Aortic smooth muscle cell (primary cell): Measurements from ENCODE around the gene KIF22. TPM values are rescaled to one million over a fixed set of nuclear protein-coding genes. Genes with fewer than 3 reads are reported as not detected.

ENCODE experiments used
- total RNA-seq: library from RNA; depleted of rRNA; stranded (reverse); fragments of >200 nt; gene quantifications from 2 replicates; pipeline ENCODE4 v1.2.3, GENCODE V29; 2014

KIF22 gene
- total RNA-seq: 21.1 and 45.7 TPM in 2 replicates

DNA sequence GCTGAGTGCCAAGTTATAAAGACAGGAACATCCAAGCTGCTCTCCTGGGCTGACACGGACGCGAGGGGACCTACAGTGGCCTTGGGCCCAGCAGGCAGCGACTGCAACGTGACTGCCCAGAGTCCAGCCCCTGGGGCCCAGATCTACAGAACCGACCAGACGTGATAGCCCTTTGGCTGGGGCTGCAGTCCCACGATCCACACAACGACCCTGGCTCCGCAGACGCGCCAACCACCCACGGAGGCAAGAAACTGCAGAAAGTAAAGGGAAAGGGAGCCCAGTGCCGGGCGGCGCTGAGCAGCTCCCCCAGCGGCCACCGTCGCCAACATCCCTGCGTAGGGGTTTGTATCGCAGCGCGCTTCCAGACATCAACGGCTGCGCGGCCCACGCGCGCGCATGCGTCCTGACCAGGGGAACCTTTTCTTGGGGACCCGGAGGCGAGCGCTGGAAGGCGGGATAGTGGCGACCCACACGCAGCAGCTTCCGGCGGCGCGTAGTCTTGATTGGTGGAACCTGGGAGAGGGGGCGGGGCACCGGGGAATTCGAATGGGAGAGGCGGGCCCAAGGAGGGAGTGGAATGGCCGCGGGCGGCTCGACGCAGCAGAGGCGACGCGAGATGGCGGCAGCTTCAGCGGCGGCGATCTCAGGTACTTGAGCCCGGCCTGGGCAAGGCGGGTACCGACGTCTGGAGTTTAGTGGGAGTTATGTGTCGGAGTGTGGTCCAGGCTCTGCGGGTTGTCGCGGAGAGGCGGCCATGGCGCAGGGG is at the start of gene KIF22:
Gene KIF22, plus strand, starts transcription at position 569 of the 766 bp plus-strand sequence. Its CDS starts 9 bp downstream, at position 578.

DNA sequence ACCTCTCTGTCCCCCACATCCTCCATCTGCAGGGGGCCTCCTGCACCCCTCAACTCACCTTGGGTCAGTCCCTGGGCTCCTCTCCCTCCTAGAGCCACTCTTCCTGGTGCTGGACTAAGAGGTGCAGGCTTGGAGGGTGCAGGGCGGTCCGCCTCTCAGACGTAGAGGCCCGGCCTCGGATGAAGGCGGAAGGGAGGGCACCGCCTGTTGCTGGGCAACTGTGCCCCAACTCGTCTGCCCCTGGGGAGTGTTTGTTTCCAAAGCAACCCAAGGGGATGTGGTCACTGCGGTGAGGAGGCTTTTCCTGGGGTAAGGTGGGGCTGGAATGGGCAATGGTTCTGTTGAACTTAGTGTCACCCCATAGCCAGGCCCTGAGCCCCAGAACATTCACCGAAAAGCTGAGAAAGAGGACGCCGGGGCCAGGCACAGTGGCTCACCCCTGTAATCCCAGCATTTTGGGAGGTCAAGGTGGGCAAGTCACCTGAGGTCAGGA is 44.7 kb upstream of the KIF22 start, which contains the start of gene C16orf54:
Gene C16orf54, minus strand, starts transcription at position 138 of the 493 bp plus-strand sequence. CDS start 1,039 bp downstream, outside the sequence.

DNA sequence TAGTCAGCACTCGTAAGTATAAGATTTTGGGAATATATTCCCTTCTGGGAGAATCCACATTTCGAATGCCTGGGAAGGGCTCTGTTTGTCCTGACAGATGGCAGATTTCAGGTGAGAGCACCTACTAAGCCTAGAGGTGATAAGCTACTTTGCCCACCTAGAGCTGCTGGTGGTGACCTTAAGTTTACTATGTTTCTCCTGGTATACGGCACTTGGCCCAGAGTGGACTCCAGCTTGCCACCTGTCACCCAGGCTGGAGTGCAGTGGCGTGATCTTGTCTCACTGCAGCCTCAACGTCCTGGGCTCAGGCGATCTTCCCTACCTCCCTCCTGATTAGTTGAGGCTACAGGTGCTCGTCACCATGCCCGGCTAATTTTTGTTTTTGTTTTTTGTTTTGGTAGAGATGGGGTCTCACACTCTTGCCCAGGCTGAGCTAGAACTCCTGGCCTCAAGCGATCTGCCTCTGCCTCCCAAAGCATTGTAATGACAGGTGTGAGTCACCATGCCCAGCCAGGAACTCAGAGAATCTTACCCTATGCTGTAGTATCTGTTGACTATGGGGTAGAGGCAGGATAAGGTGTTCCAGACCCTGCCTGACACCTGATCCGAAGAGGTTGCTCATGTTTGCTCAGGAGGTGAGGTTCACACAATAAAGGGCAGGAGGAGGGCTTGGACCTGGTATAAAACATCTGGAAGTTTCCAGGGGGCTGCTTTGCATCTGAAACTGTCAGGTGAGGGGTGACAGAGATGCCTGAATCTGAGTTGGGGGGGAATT is 12.8 kb upstream of the KIF22 start, which contains the start of gene ZG16:
Gene ZG16, plus strand, starts transcription at position 681 of the 775 bp plus-strand sequence. CDS start 1,011 bp downstream, outside the sequence.

DNA sequence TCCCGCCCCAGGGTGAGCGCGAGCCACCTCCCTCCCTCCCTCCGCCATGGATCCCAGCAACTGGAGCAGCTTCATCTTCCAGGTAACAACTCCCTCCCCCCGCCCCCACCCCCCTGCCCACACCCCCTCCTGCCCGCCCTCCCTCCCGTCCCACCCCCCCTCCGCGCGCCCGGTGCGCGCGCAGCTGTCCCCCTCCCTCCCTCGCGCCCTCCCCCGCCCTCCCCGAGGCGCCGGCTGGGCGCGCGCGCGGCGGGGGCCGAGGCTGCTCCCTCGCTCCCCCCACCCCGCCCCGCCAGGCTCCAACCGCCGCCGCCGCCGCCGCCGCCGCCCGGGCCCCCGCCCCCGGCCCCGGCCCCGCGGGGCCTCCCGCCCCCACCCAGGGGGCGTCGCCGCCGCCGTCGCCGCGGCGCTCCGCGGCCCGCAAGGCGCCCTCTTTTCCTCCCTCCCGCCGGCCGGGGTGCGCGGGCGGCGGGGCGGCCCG is 15.6 kb downstream of the KIF22 start, which contains the start of gene MAZ:
Gene MAZ, plus strand, starts transcription at position 431 of the 481 bp plus-strand sequence. CDS start 173 bp downstream, outside the sequence.

DNA sequence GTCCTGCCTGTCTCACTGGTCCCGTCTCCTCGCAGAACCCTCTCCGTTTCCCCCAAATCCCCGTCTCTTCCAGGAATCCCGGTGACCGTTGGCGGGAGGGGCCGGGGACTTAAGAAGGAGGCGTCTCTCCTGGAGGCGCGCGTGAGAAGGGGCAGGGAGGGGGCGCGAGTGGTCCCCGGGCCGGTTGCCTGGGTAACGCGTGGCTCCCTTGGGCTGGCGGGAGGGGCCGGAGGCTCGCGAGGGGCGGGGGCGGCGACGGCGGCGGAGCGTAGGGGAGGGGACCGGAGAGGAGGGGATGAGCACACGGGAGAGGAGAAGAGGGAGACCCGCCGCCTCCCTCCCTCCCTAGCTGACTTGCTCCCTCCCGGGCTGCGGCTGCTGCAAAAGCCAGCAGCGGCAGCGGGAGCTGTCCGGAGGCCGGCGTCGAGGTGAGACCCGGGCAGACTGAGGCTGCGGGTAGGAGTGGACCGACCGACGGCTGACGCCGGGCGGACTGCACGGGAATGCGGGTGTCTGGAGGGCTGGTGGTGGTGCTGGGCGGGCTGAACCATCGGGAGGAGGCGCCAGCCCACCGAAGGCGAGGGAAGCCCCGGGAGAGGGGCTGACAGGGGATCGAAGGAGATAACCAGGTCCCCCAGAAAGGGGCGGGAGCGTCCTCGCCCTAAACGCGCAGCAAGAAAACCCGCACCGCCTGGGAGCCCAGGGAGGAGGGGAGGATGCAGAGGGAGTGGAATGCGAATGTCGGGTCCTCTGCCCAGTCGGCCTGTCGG is 21.5 kb downstream of the KIF22 start, which contains the start of gene PRRT2:
Gene PRRT2, plus strand, starts transcription at position 298 of the 770 bp plus-strand sequence. CDS start 862 bp downstream, outside the sequence.

DNA sequence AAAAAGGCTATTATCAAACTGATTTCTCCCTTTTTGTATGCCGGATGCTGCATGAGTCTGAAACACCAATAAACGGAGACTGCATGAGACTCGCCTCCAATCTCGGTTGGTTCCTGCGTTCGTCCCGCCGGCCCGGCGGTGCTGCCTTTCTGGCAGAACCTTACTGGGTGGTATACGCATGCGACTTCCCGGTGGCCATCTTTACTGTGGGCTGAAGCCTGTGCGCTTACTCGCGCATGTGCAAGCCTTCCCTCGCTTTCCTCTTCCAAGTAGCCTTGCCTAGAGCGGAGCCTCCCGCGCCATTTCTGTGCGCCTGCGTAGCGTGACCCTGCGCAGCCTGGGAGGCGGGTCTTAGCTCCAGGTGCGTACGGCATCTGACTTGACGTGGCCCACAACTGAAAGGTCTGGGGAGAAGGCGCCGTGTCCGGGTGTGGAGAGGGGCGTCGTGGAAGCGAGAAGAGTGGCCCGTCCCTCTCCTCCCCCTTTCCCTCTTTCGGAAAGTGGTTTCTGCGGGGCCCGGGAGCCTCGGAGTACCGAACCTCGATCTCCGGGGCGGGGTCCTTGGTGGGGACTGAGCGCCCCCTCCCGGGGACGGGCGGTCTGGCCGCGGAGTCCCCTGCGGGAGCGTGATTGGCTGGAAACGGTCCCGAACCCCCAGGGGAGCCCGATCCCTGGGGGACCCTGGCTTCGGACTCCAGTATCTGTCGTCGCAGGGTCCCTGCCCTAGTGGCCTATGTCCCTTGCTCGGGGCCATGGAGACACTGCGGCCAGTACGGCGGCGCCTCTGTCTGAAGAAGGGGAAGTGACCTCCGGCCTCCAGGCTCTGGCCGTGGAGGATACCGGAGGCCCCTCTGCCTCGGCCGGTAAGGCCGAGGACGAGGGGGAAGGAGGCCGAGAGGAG is 25.5 kb downstream of the KIF22 start, which contains the start of gene PAGR1:
Gene PAGR1, plus strand, starts transcription at position 360 of the 901 bp plus-strand sequence. Its CDS starts 374 bp downstream, at position 734.

DNA sequence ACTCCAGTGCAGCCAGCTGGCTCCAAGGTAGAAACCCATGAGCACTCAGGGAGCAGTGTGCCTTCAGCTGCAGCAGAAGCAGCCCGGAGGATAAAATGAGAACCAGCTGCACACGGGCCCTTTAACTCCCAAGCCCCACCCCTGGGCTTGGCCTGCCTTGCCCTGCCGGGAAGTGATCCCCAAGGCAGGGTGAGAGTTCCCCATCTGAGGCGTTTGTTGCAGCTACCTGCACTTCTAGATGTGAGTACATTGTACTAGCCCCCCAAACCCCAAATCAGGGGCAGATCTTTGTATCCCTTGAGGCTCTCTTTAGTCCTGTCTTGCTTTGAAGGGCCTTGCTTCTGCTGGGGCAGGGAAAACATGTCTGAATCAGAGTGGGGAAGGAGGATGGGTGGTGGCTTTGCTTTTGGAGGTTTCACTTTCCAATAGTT is 29.7 kb downstream of the KIF22 start, which contains the start of gene MVP:
Gene MVP, plus strand, starts transcription at position 192 of the 431 bp plus-strand sequence. CDS start 10,088 bp downstream, outside the sequence.

Other genes starting within 250 kb of the KIF22 start
- gene SPN, start 127.5 kb upstream of the KIF22 start, total RNA-seq: not detected in 2 replicates
- gene QPRT, start 111.6 kb upstream of the KIF22 start, total RNA-seq: 2.9 and 3.8 TPM in 2 replicates
- not detected in 2 replicates for gene C16orf54, start 44.8 kb upstream of the KIF22 start, total RNA-seq
- gene ZG16, start 12.5 kb upstream of the KIF22 start, total RNA-seq: not detected in 2 replicates
- 141 and 150 TPM in 2 replicates for gene MAZ, start 15.8 kb downstream of the KIF22 start, total RNA-seq
- 0.26 and 0.56 TPM in 2 replicates for gene PRRT2, start 21.4 kb downstream of the KIF22 start, total RNA-seq
- gene PAGR1, start 25.4 kb downstream of the KIF22 start, total RNA-seq: 15.4 and 21.0 TPM in 2 replicates
- gene MVP, start 29.7 kb downstream of the KIF22 start, total RNA-seq: 440 and 506 TPM in 2 replicates
- gene CDIPT, start 72.5 kb downstream of the KIF22 start, total RNA-seq: 78.7 and 87.2 TPM in 2 replicates
- gene SEZ6L2, start 108.8 kb downstream of the KIF22 start, total RNA-seq: 6.3 and 10.3 TPM in 2 replicates
- 5.5 and 7.8 TPM in 2 replicates for gene ASPHD1, start 109.7 kb downstream of the KIF22 start, total RNA-seq
- 4.2 and 4.8 TPM in 2 replicates for gene KCTD13, start 135.5 kb downstream of the KIF22 start, total RNA-seq
- 80.6 and 84.0 TPM in 2 replicates for gene TMEM219, start 171.3 kb downstream of the KIF22 start, total RNA-seq
- 49.4 and 60.4 TPM in 2 replicates for gene TAOK2, start 183.1 kb downstream of the KIF22 start, total RNA-seq
- 10.3 and 11.8 TPM in 2 replicates for gene HIRIP3, start 204.9 kb downstream of the KIF22 start, total RNA-seq
- gene INO80E, start 205.5 kb downstream of the KIF22 start, total RNA-seq: 16.6 and 20.0 TPM in 2 replicates
- gene DOC2A, start 220.3 kb downstream of the KIF22 start, total RNA-seq: 0.26 and 0.31 TPM in 2 replicates
- gene C16orf92, start 232.4 kb downstream of the KIF22 start, total RNA-seq: not detected in 2 replicates
- 0.19 and 0.40 TPM in 2 replicates for gene TLCD3B, start 240.5 kb downstream of the KIF22 start, total RNA-seq